Epithelial cell of proximal tubule (primary cell): ENCODE results near the gene MAPK1IP1L. TPM values are rescaled to one million over a fixed set of nuclear protein-coding genes. Genes with fewer than 3 reads are reported as not detected.

Source experiments
- DNase-seq: peaks from one replicate; pipeline ENCODE4 v3.0.0-alpha.2; 2011; ENCODE audit warnings: low read depth
- H3K4me3 ChIP-seq: 2 replicates; pipeline ENCODE4 v1.5.1; 2011; ENCODE audit warnings: low read depth, mild to moderate bottlenecking, low read length
- CTCF ChIP-seq: conservative IDR thresholded peaks from 2 replicates; pipeline ENCODE4 v1.5.1; 2012; ENCODE audit warnings: low read depth, mild to moderate bottlenecking, low read length
- total RNA-seq: library from RNA; depleted of rRNA; stranded (reverse); fragments of >200 nt; gene quantifications from 2 replicates; pipeline ENCODE4 v1.2.3, GENCODE V29; 2015

The MAPK1IP1L gene
- total RNA-seq, 1 donor from 2014 or later = 70.9 TPM

DNA sequence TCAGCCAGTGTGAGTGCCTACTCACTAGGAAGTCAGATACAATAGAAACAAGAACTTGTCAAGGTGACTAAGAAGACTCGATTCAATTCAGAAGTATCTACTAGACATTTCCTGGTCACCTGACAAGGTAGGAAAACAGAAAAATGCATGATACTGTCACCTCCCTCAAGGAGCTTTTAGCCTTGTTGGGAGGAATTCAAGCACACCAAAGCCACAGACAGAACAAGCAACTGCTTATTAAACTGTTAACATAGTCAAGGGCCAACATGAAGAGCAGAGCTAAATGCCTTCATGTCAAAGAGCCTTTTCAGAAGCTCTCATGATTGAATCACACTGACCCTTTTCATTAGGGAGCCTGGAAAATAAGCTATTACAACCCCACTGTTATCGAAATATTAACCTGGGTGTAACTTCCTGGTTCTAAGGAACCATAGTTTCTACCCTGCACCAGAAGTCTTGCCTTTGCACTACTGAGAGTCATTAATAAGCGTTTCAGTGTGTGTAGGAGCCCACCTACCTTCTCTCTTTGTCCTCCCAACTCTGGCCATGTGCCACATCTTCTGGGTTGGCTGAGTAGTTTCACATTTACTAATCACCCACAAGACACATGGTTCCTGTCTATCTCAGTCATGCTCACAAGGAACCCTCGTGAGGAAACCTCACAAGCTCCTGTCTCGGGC lies 46.6 kb downstream of the MAPK1IP1L start:
- no peak for DNase-seq
- no peak overlapping the region for H3K4me3 ChIP-seq
- no peak for TF ChIP-seq CTCF

- no peak for TF ChIP-seq CTCF
- no peak overlapping the region for H3K4me3 ChIP-seq
- DNase-seq = no peak
Observed at GRCh38 chr14:55098561-55098898, 47.1 kb downstream of the MAPK1IP1L start.

GRCh38 chr14:55099756-55100155 lies 48.3 kb downstream of the MAPK1IP1L start:
- no peak for DNase-seq
- H3K4me3 ChIP-seq = no peak overlapping the region

DNA sequence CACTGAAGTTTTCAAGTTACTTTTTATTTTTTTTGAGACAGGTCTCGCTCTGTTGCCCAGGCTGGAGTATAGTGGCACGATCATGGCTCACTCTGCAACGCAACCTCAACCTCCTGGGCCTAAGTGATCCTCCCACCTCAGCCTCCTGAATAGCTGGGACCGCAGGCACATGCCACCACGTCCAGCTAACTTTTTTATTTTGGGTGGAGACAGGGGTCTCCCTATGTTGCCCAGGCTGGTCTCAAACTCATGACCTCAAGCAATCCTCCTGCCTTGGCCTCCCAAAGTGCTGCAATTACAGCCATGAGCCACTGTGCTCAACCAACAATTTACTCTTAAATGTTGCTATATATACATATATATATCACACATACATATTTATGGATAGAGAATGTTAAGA lies 50.3 kb downstream of the MAPK1IP1L start:
- no peak for TF ChIP-seq CTCF
- no peak overlapping the region for H3K4me3 ChIP-seq
- DNase-seq = no peak

More at GRCh38 chr14:55099756-55100155, 48.3 kb downstream of the MAPK1IP1L start:
- no peak for TF ChIP-seq CTCF

DNA sequence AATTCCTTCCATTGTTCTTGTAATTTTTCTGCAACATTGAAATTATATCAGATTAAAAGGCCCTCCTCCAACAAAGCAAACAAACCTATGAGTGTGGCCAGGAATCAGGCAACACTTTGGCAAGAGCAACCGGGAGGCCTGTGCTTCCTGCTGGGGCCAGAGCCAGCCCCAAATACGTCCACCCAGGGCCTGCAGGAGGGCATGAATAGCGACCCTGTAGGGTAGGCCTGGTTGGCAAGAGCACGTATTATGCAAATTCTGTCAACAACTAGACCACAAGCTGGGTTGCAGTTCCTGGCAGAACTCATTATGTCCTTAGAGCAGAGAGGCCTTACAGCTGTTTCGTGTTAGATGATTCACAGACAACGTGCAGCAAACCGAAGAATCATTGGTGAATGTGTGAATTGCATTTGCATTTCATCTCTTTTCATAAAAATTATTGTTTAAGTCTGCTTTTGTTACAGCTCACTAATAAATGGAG lies 50.7 kb downstream of the MAPK1IP1L start:
- TF ChIP-seq CTCF = no peak

GRCh38 chr14:55103005-55103640 lies 51.7 kb downstream of the MAPK1IP1L start:
- peak overlapping the region; percentile 34 for H3K4me3 ChIP-seq
- no peak for TF ChIP-seq CTCF
- DNase-seq = peak; percentile 93

More for the DNA sequence above, 50.7 kb downstream of the MAPK1IP1L start:
- no peak overlapping the region for H3K4me3 ChIP-seq
- DNase-seq = peak; percentile 76
